Ishikawa (cell line): ENCODE results near the gene PLEKHS1.

ENCODE experiments used
- EP300 ChIP-seq: IDR thresholded peaks from 2 replicates; pipeline ENCODE4 v1.6.1; 2012; ENCODE audit warnings: borderline replicate concordance
- MAX ChIP-seq: IDR thresholded peaks from 2 replicates; pipeline ENCODE4 v1.6.1; 2012
- NFIC ChIP-seq: IDR thresholded peaks from 2 replicates; pipeline ENCODE4 v1.6.1; 2012
- RAD21 ChIP-seq: IDR thresholded peaks from 2 replicates; pipeline ENCODE4 v1.6.1; 2012; ENCODE audit warnings: low read depth
- REST ChIP-seq: IDR thresholded peaks from 2 replicates; pipeline ENCODE4 v1.6.1; 2012; ENCODE audit warnings: low read depth, mild to moderate bottlenecking
- TAF1 ChIP-seq: IDR thresholded peaks from 2 replicates; pipeline ENCODE4 v1.6.1; 2012; ENCODE audit warnings: low read depth, mild to moderate bottlenecking
- TCF12 ChIP-seq: IDR thresholded peaks from 2 replicates; pipeline ENCODE4 v1.6.1; 2012; ENCODE audit warnings: low read depth
- TEAD4 ChIP-seq: IDR thresholded peaks from 2 replicates; pipeline ENCODE4 v1.6.1; 2012
- YY1 ChIP-seq: IDR thresholded peaks from 2 replicates; pipeline ENCODE4 v1.6.1; 2012; ENCODE audit warnings: low read depth
- ZBTB7A ChIP-seq: IDR thresholded peaks from 2 replicates; pipeline ENCODE4 v1.6.1; 2012; ENCODE audit warnings: low read depth

- no peak for TF ChIP-seq RAD21
- TF ChIP-seq YY1, result no peak
- no peak for TF ChIP-seq TEAD4
- no peak for TF ChIP-seq TAF1
- TF ChIP-seq REST, result no peak
- TF ChIP-seq NFIC, result no peak
- TF ChIP-seq MAX, result no peak
- no peak for TF ChIP-seq TCF12
- no peak for TF ChIP-seq ZBTB7A
- no peak for TF ChIP-seq EP300
Observed at GRCh38 chr10:113705344-113705652, 46.2 kb upstream of the PLEKHS1 start.
